Measurements from ENCODE around the gene CRISP1. TPM values are rescaled to one million over a fixed set of nuclear protein-coding genes. Genes with fewer than 3 reads are reported as not detected.

Gene CRISP1
- total and polyA plus RNA-seq, 9 of the 15 experiments (the other 6 are each of a cell fraction or from before 2014, with no cell fraction given): not detected

DNA sequence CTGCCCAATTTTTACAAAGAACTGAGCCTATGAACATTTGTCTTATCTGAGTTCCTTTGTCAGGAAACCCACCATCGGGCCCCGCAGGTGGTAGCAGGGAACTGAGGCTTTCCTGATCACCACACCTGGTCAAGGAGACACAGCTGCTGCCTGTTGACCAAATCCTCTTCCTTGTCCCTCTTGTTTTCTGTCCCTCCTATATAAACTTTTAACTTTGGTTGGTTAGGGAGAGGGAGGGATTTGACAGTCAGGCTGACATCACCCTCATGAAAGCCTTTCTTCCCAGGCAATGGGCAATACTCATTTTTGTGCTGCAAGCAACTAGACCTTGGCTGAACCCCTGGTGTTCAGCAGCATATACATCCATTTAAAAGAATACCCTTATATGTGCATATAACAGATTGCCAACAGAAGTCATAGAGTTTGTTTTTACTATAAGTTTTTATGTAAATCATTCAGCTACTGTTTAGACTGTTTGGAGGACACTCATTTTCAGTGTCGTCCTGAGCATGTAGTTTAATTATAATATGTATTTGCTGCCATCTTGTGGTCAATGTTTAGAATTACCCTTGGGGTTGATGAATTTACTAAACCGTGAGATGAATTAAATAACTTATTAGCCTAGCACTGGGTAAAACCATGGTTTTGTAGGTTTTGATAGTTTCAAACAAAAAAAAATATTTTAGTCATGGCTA is 17.0 kb downstream of the CRISP1 start (continued):
- TF ChIP-seq, protein P1, sequence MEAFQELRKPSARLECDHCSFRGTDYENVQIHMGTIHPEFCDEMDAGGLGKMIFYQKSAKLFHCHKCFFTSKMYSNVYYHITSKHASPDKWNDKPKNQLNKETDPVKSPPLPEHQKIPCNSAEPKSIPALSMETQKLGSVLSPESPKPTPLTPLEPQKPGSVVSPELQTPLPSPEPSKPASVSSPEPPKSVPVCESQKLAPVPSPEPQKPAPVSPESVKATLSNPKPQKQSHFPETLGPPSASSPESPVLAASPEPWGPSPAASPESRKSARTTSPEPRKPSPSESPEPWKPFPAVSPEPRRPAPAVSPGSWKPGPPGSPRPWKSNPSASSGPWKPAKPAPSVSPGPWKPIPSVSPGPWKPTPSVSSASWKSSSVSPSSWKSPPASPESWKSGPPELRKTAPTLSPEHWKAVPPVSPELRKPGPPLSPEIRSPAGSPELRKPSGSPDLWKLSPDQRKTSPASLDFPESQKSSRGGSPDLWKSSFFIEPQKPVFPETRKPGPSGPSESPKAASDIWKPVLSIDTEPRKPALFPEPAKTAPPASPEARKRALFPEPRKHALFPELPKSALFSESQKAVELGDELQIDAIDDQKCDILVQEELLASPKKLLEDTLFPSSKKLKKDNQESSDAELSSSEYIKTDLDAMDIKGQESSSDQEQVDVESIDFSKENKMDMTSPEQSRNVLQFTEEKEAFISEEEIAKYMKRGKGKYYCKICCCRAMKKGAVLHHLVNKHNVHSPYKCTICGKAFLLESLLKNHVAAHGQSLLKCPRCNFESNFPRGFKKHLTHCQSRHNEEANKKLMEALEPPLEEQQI (IDR thresholded peaks at IDR 0.05): 0 out of 2 replicates have a peak, but pooled peaks have one; percentile 34
- TF ChIP-seq CBX1 (IDR thresholded peaks at IDR 0.05; ENCODE audit: low read depth): peak; percentile 21; the same call in 1 of the 2 replicates
- no peak for TF ChIP-seq ZNF551 (CRISPR knock-in tag; IDR thresholded peaks at IDR 0.05)
- TF ChIP-seq TFAM (CRISPR knock-in tag; conservative IDR thresholded peaks at IDR 0.05): no peak
- no peak for TF ChIP-seq ZNF347 (CRISPR knock-in tag; IDR thresholded peaks at IDR 0.05; ENCODE audit: low read depth)
- TF ChIP-seq, protein P2, sequence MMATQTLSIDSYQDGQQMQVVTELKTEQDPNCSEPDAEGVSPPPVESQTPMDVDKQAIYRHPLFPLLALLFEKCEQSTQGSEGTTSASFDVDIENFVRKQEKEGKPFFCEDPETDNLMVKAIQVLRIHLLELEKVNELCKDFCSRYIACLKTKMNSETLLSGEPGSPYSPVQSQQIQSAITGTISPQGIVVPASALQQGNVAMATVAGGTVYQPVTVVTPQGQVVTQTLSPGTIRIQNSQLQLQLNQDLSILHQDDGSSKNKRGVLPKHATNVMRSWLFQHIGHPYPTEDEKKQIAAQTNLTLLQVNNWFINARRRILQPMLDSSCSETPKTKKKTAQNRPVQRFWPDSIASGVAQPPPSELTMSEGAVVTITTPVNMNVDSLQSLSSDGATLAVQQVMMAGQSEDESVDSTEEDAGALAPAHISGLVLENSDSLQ (IDR thresholded peaks at IDR 0.05): 0 out of 2 replicates have a peak, but pooled peaks have one; percentile 13
- TF ChIP-seq ARID2 (IDR thresholded peaks at IDR 0.05): peak; percentile 80
- TF ChIP-seq, protein P3, sequence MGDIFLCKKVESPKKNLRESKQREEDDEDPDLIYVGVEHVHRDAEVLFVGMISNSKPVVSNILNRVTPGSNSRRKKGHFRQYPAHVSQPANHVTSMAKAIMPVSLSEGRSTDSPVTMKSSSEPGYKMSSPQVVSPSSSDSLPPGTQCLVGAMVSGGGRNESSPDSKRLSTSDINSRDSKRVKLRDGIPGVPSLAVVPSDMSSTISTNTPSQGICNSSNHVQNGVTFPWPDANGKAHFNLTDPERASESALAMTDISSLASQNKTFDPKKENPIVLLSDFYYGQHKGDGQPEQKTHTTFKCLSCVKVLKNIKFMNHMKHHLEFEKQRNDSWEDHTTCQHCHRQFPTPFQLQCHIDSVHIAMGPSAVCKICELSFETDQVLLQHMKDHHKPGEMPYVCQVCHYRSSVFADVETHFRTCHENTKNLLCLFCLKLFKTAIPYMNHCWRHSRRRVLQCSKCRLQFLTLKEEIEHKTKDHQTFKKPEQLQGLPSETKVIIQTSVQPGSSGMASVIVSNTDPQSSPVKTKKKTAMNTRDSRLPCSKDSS (IDR thresholded peaks at IDR 0.05; ENCODE audit: low read depth, partially characterized antibody): peak; percentile 89
- TF ChIP-seq CREB1 (IDR thresholded peaks at IDR 0.05): no peak
- no peak for TF ChIP-seq CREB1 (CRISPR knock-in tag; IDR thresholded peaks at IDR 0.05)
- TF ChIP-seq, protein P4, sequence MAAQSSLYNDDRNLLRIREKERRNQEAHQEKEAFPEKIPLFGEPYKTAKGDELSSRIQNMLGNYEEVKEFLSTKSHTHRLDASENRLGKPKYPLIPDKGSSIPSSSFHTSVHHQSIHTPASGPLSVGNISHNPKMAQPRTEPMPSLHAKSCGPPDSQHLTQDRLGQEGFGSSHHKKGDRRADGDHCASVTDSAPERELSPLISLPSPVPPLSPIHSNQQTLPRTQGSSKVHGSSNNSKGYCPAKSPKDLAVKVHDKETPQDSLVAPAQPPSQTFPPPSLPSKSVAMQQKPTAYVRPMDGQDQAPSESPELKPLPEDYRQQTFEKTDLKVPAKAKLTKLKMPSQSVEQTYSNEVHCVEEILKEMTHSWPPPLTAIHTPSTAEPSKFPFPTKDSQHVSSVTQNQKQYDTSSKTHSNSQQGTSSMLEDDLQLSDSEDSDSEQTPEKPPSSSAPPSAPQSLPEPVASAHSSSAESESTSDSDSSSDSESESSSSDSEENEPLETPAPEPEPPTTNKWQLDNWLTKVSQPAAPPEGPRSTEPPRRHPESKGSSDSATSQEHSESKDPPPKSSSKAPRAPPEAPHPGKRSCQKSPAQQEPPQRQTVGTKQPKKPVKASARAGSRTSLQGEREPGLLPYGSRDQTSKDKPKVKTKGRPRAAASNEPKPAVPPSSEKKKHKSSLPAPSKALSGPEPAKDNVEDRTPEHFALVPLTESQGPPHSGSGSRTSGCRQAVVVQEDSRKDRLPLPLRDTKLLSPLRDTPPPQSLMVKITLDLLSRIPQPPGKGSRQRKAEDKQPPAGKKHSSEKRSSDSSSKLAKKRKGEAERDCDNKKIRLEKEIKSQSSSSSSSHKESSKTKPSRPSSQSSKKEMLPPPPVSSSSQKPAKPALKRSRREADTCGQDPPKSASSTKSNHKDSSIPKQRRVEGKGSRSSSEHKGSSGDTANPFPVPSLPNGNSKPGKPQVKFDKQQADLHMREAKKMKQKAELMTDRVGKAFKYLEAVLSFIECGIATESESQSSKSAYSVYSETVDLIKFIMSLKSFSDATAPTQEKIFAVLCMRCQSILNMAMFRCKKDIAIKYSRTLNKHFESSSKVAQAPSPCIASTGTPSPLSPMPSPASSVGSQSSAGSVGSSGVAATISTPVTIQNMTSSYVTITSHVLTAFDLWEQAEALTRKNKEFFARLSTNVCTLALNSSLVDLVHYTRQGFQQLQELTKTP (IDR thresholded peaks at IDR 0.05; ENCODE audit: low read depth in 1 of 2, partially characterized antibody in 2 of 2): no peak
- no peak for TF ChIP-seq KAT8 (IDR thresholded peaks at IDR 0.05; ENCODE audit: low read depth)
- TF ChIP-seq ZNF41 (CRISPR knock-in tag; conservative IDR thresholded peaks at IDR 0.05): no peak
- TF ChIP-seq, protein P5, sequence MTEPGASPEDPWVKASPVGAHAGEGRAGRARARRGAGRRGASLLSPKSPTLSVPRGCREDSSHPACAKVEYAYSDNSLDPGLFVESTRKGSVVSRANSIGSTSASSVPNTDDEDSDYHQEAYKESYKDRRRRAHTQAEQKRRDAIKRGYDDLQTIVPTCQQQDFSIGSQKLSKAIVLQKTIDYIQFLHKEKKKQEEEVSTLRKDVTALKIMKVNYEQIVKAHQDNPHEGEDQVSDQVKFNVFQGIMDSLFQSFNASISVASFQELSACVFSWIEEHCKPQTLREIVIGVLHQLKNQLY (CRISPR knock-in tag; conservative IDR thresholded peaks at IDR 0.05): no peak
- TF ChIP-seq ZNF140 (CRISPR knock-in tag; IDR thresholded peaks at IDR 0.05): no peak

All from K562 (cell line).